HepG2 (cell line): ENCODE data around the gene MYL4. TPM values are rescaled to one million over a fixed set of nuclear protein-coding genes. Genes with fewer than 3 reads are reported as not detected.

Source experiments
- BRD4 ChIP-seq: sonication (generic); formaldehyde crosslinking; IDR thresholded peaks from 2 replicates; pipeline ENCODE4 v1.4.0; 2020; ENCODE audit warnings: missing genetic modification reagents
- DPF2 ChIP-seq: sonication (generic); formaldehyde crosslinking; IDR thresholded peaks from 2 replicates; pipeline ENCODE4 v1.4.0; 2020; ENCODE audit warnings: mild to moderate bottlenecking, low read depth, missing genetic modification reagents, borderline replicate concordance
- FOXC1 ChIP-seq: sonication (generic); formaldehyde crosslinking; IDR thresholded peaks from 2 replicates; pipeline ENCODE4 v1.8.0; 2022; ENCODE audit warnings: mild to moderate bottlenecking, missing genetic modification reagents, borderline replicate concordance
- HNF4G ChIP-seq, 2 experiments: sonication (generic) in 1 of 2; formaldehyde crosslinking in 1 of 2; IDR thresholded peaks; 2 replicates each; pipeline versions ENCODE4 v1.4.0 to v1.6.1; 2011 to 2020; ENCODE audit warnings: borderline replicate concordance in 2 of 2, low read depth in 2 of 2, mild to moderate bottlenecking in 2 of 2, low read length in 1 of 2, missing genetic modification reagents in 1 of 2, moderate library complexity in 1 of 2
- KDM5B ChIP-seq: sonication (generic); formaldehyde crosslinking; IDR thresholded peaks from 2 replicates; pipeline ENCODE4 v1.4.0; 2020; ENCODE audit warnings: missing genetic modification reagents, mild to moderate bottlenecking, borderline replicate concordance
- SMAD1 ChIP-seq: sonication (generic); formaldehyde crosslinking; IDR thresholded peaks from 2 replicates; pipeline ENCODE4 v1.4.0; 2020; ENCODE audit warnings: missing genetic modification reagents, low read depth, mild to moderate bottlenecking, borderline replicate concordance
- SPEN ChIP-seq: sonication (generic); formaldehyde crosslinking; IDR thresholded peaks from 2 replicates; pipeline ENCODE4 v1.5.1; 2020; ENCODE audit warnings: low read depth, mild to moderate bottlenecking, missing genetic modification reagents
- SRF ChIP-seq: IDR thresholded peaks from 2 replicates; pipeline ENCODE4 v1.6.1; 2011; ENCODE audit warnings: mild to moderate bottlenecking, low read depth, low read length, moderate library complexity
- THAP11 ChIP-seq: IDR thresholded peaks from 2 replicates; pipeline ENCODE4 v1.6.1; 2016; ENCODE audit warnings: missing biosample characterization, missing genetic modification reagents
- THAP7 ChIP-seq: sonication (generic); formaldehyde crosslinking; IDR thresholded peaks from 2 replicates; pipeline ENCODE4 v1.8.1; 2023; ENCODE audit warnings: mild to moderate bottlenecking, missing genetic modification reagents
- ZBTB10 ChIP-seq: sonication (generic); formaldehyde crosslinking; IDR thresholded peaks from 2 replicates; pipeline ENCODE4 v1.4.0; 2020; ENCODE audit warnings: missing genetic modification reagents, borderline replicate concordance
- ZFP91 ChIP-seq: sonication (generic); formaldehyde crosslinking; IDR thresholded peaks from 2 replicates; pipeline ENCODE4 v1.9.0; 2022; ENCODE audit warnings: missing genetic modification reagents, mild to moderate bottlenecking, borderline replicate concordance
- ZMAT3 ChIP-seq: sonication (generic); formaldehyde crosslinking; conservative IDR thresholded peaks from 2 replicates; pipeline ENCODE4 v1.7.0; 2021; ENCODE audit warnings: missing genetic modification reagents
- ZNF547 ChIP-seq: sonication (generic); formaldehyde crosslinking; IDR thresholded peaks from 2 replicates; pipeline ENCODE4 v1.5.1; 2020; ENCODE audit warnings: mild to moderate bottlenecking, missing genetic modification reagents
- ZNF574 ChIP-seq: sonication (generic); formaldehyde crosslinking; IDR thresholded peaks from 2 replicates; pipeline ENCODE4 v1.4.0; 2020; ENCODE audit warnings: missing genetic modification reagents
- ZNF614 ChIP-seq: IDR thresholded peaks from 2 replicates; pipeline ENCODE4 v1.6.1; 2018; ENCODE audit warnings: missing biosample characterization, missing genetic modification reagents, inconsistent platforms, borderline replicate concordance
- ZNF616 ChIP-seq: sonication (generic); formaldehyde crosslinking; IDR thresholded peaks from 2 replicates; pipeline ENCODE4 v1.5.0; 2020; ENCODE audit warnings: low read depth, mild to moderate bottlenecking, missing genetic modification reagents
- polyA plus RNA-seq, 8 experiments: library from polyadenylated mRNA; depleted of rRNA in 3 of 8; stranded (reverse) in 7 of 8; unstranded in 1 of 8; fragments of >200 nt; fragmentation: Illumina TruSeq in 4 of 8; extraction: Trizol in 4 of 8; gene quantifications; 2 replicates each; pipeline versions ENCODE4 v1.2.1 to v1.2.3, GENCODE V29; 2011 to 2016; ENCODE audit warnings: low read depth in 4 of 8, missing spikeins in 1 of 8, mixed read lengths in 1 of 8; ENCODE audit not compliant: insufficient read depth in 1 of 8
- total RNA-seq, 5 experiments: library from RNA; depleted of rRNA; stranded (reverse); fragments of >200 nt; fragmentation: Illumina TruSeq; extraction: Trizol; gene quantifications; 2 replicates each; pipeline ENCODE4 v1.2.3, GENCODE V29; 2016; ENCODE audit warnings: low read depth in 1 of 5

The MYL4 gene
- total and polyA plus RNA-seq, 2 of the 13 experiments (the other 11 are each of a cell fraction or from before 2014, with no cell fraction given): not detected

- TF ChIP-seq ZBTB10 (CRISPR knock-in tag) (no peak), THAP11 (no peak), ZNF574 (CRISPR knock-in tag) (peak; percentile 71), SRF (no peak), THAP7 (CRISPR knock-in tag) (no peak), ZFP91 (CRISPR knock-in tag) (peak; percentile 74; the same call in 1 of the 2 replicates), ZNF616 (CRISPR knock-in tag) (no peak), SMAD1 (0 out of 2 replicates have a peak, but pooled peaks have one; percentile 24), KDM5B (0 out of 2 replicates have a peak, but pooled peaks have one; percentile 43), DPF2 (CRISPR knock-in tag) (no peak), HNF4G (IDR thresholded peaks at IDR 0.05; ENCODE audit: borderline replicate concordance, low read depth, low read length) (no peak), HNF4G (CRISPR knock-in tag; IDR thresholded peaks at IDR 0.05; ENCODE audit: borderline replicate concordance, low read depth) (peak; percentile 39; the same call in 1 of the 2 replicates), ZNF614 (CRISPR knock-in tag) (no peak), SPEN (CRISPR knock-in tag) (0 out of 2 replicates have a peak, but pooled peaks have one; percentile 13), ZNF547 (CRISPR knock-in tag) (0 out of 2 replicates have a peak, but pooled peaks have one; percentile 45), ZMAT3 (CRISPR knock-in tag) (peak; percentile 31; the same call in 1 of the 2 replicates), BRD4 (0 out of 2 replicates have a peak, but pooled peaks have one; percentile 11), FOXC1 (CRISPR knock-in tag) (peak; percentile 78; the same call in 1 of the 2 replicates)
Measured at GRCh38 chr17:47253541-47254402, 44.6 kb downstream of the MYL4 start, which contains the start of gene ITGB3 (continued).
